Measurements from ENCODE around the gene YWHAB. TPM values are rescaled to one million over a fixed set of nuclear protein-coding genes. Genes with fewer than 3 reads are reported as not detected.

YWHAB gene
- total RNA-seq, 1 donor from 2014 or later: 181 TPM

GRCh38 chr20:44918342-44918741 lies 32.8 kb downstream of the YWHAB start:
- TF ChIP-seq CTCF (IDR thresholded peaks at IDR 0.05; ENCODE audit: partially characterized antibody, unreplicated experiment): no peak
- no peak overlapping the region for H3K4me3 Mint-ChIP-seq (ENCODE audit: unreplicated experiment)
- no peaks in the 10 kb centered on the region for H3K27me3 Mint-ChIP-seq (ENCODE audit: unreplicated experiment)
- H3K27ac Mint-ChIP-seq (ENCODE audit: unreplicated experiment): no peak overlapping the region
- no peaks in the 10 kb centered on the region for H3K4me1 Mint-ChIP-seq (ENCODE audit: low read depth, unreplicated experiment)
- no peaks in the 10 kb centered on the region for H3K36me3 Mint-ChIP-seq (ENCODE audit: unreplicated experiment)
- no peaks in the 10 kb centered on the region for H3K9me3 Mint-ChIP-seq (ENCODE audit: unreplicated experiment)
- DNase-seq: no peak

GRCh38 chr20:44918761-44919160 lies 33.3 kb downstream of the YWHAB start:
- Mint-ChIP-seq H3K4me3 (ENCODE audit: unreplicated experiment) (no peak overlapping the region), H3K9me3 (ENCODE audit: unreplicated experiment) (no peaks in the 10 kb centered on the region), H3K4me1 (ENCODE audit: low read depth, unreplicated experiment) (no peaks in the 10 kb centered on the region), H3K36me3 (ENCODE audit: unreplicated experiment) (no peaks in the 10 kb centered on the region), H3K27ac (ENCODE audit: unreplicated experiment) (no peak overlapping the region), H3K27me3 (ENCODE audit: unreplicated experiment) (no peaks in the 10 kb centered on the region)
- TF ChIP-seq CTCF (IDR thresholded peaks at IDR 0.05; ENCODE audit: partially characterized antibody, unreplicated experiment): no peak
- DNase-seq: no peak

- H3K9me3 Mint-ChIP-seq (ENCODE audit: unreplicated experiment): no peaks in the 10 kb centered on the region
- H3K27ac Mint-ChIP-seq (ENCODE audit: unreplicated experiment): no peak overlapping the region
- H3K4me1 Mint-ChIP-seq (ENCODE audit: low read depth, unreplicated experiment): no peaks in the 10 kb centered on the region
- H3K36me3 Mint-ChIP-seq (ENCODE audit: unreplicated experiment): no peaks in the 10 kb centered on the region
- no peak for TF ChIP-seq CTCF (IDR thresholded peaks at IDR 0.05; ENCODE audit: partially characterized antibody, unreplicated experiment)
- H3K4me3 Mint-ChIP-seq (ENCODE audit: unreplicated experiment): no peak overlapping the region
- H3K27me3 Mint-ChIP-seq (ENCODE audit: unreplicated experiment): no peaks in the 10 kb centered on the region
- no peak for DNase-seq
Observed at GRCh38 chr20:44921447-44921846, 35.9 kb downstream of the YWHAB start.

- no peak for TF ChIP-seq CTCF (IDR thresholded peaks at IDR 0.05; ENCODE audit: partially characterized antibody, unreplicated experiment)
- Mint-ChIP-seq H3K9me3 (ENCODE audit: unreplicated experiment) (no peaks in the 10 kb centered on the region), H3K27me3 (ENCODE audit: unreplicated experiment) (peaks cover 1% of the 10 kb centered on the region), H3K36me3 (ENCODE audit: unreplicated experiment) (no peaks in the 10 kb centered on the region), H3K4me3 (ENCODE audit: unreplicated experiment) (no peak overlapping the region), H3K27ac (ENCODE audit: unreplicated experiment) (no peak overlapping the region), H3K4me1 (ENCODE audit: low read depth, unreplicated experiment) (no peaks in the 10 kb centered on the region)
- no peak for DNase-seq
Observed at GRCh38 chr20:44924541-44924940, 39.0 kb downstream of the YWHAB start.

GRCh38 chr20:44928595-44928994 lies 43.1 kb downstream of the YWHAB start:
- no peak for TF ChIP-seq CTCF (IDR thresholded peaks at IDR 0.05; ENCODE audit: partially characterized antibody, unreplicated experiment)
- Mint-ChIP-seq H3K4me3 (ENCODE audit: unreplicated experiment) (no peak overlapping the region), H3K4me1 (ENCODE audit: low read depth, unreplicated experiment) (no peaks in the 10 kb centered on the region)

More at GRCh38 chr20:44928595-44928994, 43.1 kb downstream of the YWHAB start:
- Mint-ChIP-seq H3K27ac (ENCODE audit: unreplicated experiment) (no peak overlapping the region), H3K36me3 (ENCODE audit: unreplicated experiment) (no peaks in the 10 kb centered on the region), H3K27me3 (ENCODE audit: unreplicated experiment) (peaks cover 1% of the 10 kb centered on the region), H3K9me3 (ENCODE audit: unreplicated experiment) (no peaks in the 10 kb centered on the region)
- no peak for DNase-seq
